ENCODE measurements around the gene PPID.
"Not testable (repeated sequence)": the region's sequence is repeated elsewhere in the genome, so short reads cannot be mapped to it uniquely, and the experiment has no call there.

Gene PPID

DNA sequence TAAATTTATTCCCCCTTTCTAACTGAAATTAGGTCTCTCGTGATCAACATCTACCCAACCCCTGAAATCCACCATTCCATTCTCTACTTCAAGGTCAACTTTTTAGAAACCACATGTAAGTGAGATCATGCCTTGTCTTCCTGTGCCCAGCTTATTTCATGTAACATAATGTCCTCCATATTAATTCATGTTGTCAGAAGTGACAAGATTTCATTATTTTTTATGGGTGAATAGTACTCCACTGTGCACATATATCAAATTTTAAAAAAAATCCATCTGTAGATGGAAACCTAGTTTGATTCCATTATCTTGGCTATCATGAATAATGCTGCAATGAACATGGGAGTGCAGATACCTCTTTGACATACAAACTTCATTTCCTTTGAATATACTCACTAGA is 1.5 kb downstream of the PPID start:
- Histone ChIP-seq H3K4me1 (ENCODE audit: low read depth, poor library complexity, severe bottlenecking) (peaks cover 17% of the 10 kb centered on the region), H3K4me3 (IDR thresholded peaks at IDR 0.05; ENCODE audit: insufficient read depth, low read depth, low read length) (no peak overlapping the region), H4K20me1 (ENCODE audit: insufficient read depth) (no peaks in the 10 kb centered on the region), H2AFZ (ENCODE audit: low read depth) (no peak overlapping the region), H3K79me2 (ENCODE audit: insufficient read depth, low read depth) (peaks cover 30% of the 10 kb centered on the region), H3K4me2 (peak overlapping the region; percentile 93), H3K27ac (no peak overlapping the region), H3K9ac (no peak overlapping the region), H3K36me3 (ENCODE audit: insufficient read depth) (no peaks in the 10 kb centered on the region; the same call in 1 of the 2 replicates), H3K27me3 (ENCODE audit: insufficient read depth, low read depth) (no peaks in the 10 kb centered on the region)
- TF ChIP-seq, protein P1, sequence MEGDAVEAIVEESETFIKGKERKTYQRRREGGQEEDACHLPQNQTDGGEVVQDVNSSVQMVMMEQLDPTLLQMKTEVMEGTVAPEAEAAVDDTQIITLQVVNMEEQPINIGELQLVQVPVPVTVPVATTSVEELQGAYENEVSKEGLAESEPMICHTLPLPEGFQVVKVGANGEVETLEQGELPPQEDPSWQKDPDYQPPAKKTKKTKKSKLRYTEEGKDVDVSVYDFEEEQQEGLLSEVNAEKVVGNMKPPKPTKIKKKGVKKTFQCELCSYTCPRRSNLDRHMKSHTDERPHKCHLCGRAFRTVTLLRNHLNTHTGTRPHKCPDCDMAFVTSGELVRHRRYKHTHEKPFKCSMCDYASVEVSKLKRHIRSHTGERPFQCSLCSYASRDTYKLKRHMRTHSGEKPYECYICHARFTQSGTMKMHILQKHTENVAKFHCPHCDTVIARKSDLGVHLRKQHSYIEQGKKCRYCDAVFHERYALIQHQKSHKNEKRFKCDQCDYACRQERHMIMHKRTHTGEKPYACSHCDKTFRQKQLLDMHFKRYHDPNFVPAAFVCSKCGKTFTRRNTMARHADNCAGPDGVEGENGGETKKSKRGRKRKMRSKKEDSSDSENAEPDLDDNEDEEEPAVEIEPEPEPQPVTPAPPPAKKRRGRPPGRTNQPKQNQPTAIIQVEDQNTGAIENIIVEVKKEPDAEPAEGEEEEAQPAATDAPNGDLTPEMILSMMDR (conservative IDR thresholded peaks at IDR 0.05; ENCODE audit: low read depth, low read length), result no peak

DNA sequence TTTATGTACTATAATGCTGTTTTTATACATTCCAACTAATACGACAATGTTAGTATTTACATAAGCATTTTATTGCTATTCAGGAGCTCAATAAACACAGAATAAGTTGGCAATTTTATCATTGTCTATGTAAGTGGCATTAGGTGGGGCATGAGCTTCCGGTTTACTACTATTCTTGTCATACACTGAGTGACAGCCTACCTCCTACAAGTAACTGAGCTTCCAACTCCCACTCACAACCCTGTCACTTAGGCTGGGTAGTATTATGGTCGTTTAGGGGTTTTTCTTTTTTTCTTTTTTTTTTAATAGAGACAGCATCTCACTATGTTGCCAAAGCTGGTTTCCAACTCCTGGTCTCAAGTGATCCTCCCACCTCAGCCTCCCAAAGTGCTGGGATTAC is 7.4 kb downstream of the PPID start:
- no peaks in the 10 kb centered on the region for H3K4me1 ChIP-seq (ENCODE audit: low read depth, poor library complexity, severe bottlenecking)
- H2AFZ ChIP-seq (ENCODE audit: low read depth), result no peak overlapping the region
- no peaks in the 10 kb centered on the region for H4K20me1 ChIP-seq (ENCODE audit: insufficient read depth)
- H3K27me3 ChIP-seq (ENCODE audit: insufficient read depth, low read depth), result no peaks in the 10 kb centered on the region
- H3K79me2 ChIP-seq (ENCODE audit: insufficient read depth, low read depth), result peaks cover 6% of the 10 kb centered on the region; the same call in 1 of the 2 replicates
- TF ChIP-seq, protein P1 (conservative IDR thresholded peaks at IDR 0.05; ENCODE audit: low read depth, low read length), result no peak
- no peak overlapping the region for H3K27ac ChIP-seq
- no peak overlapping the region for H3K9ac ChIP-seq
- H3K36me3 ChIP-seq (ENCODE audit: insufficient read depth), result peaks cover 5% of the 10 kb centered on the region
- no peak overlapping the region for H3K4me2 ChIP-seq
- no peak overlapping the region for H3K4me3 ChIP-seq (IDR thresholded peaks at IDR 0.05; ENCODE audit: insufficient read depth, low read depth, low read length)

DNA sequence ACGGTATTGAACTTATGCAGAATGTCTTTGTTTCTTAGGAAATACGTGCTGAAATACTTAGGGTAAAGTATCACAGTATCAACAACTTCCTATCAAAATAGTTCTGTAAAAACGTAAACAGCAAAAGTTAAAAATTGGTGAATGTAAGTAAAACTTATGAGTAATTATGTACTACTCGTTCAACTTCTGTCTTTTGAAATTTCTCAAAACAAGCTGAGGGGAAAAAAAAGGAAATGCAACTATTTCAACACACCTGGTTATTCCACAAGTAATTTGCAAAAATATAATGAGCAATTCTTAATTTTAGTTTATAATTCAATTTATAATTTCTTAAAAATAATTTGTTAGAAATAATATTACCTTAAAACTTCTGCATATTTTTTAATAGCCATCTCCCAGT is 8.3 kb downstream of the PPID start:
- TF ChIP-seq, protein P1 (conservative IDR thresholded peaks at IDR 0.05; ENCODE audit: low read depth, low read length), result no peak
- H3K36me3 ChIP-seq (ENCODE audit: insufficient read depth), result peaks cover 5% of the 10 kb centered on the region
- H3K4me1 ChIP-seq (ENCODE audit: low read depth, poor library complexity, severe bottlenecking), result no peaks in the 10 kb centered on the region
- H4K20me1 ChIP-seq (ENCODE audit: insufficient read depth), result no peaks in the 10 kb centered on the region
- no peaks in the 10 kb centered on the region for H3K27me3 ChIP-seq (ENCODE audit: insufficient read depth, low read depth)
- no peak overlapping the region for H3K27ac ChIP-seq
- H3K79me2 ChIP-seq (ENCODE audit: insufficient read depth, low read depth), result 0 out of 2 replicates have a peak, but pooled peaks cover 5% of the 10 kb centered on the region
- H3K9ac ChIP-seq, result no peak overlapping the region
- no peak overlapping the region for H3K4me2 ChIP-seq
- no peak overlapping the region for H3K4me3 ChIP-seq (IDR thresholded peaks at IDR 0.05; ENCODE audit: insufficient read depth, low read depth, low read length)
- H2AFZ ChIP-seq (ENCODE audit: low read depth), result no peak overlapping the region

DNA sequence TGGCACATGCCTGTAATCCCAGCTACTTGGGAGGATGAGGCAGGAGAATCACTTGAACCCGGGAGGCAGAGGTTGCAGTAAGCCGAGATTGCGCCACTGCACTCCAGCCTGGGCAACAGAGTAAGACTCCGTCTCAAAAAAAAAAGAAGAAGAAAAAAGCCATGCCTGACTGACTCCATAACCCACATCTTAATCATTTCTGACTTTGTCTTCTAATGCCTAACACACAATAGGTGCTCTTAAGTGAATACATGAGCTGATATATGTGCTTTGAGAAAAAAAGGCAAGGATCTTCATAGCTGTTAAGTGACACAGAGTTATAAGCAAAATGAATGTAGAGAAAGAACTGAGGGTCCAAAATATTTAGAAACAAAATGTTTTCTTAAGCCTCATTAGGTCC is 10.6 kb downstream of the PPID start:
- not testable (repeated sequence) for H2AFZ ChIP-seq (ENCODE audit: low read depth); H3K4me2 ChIP-seq; H4K20me1 ChIP-seq (ENCODE audit: insufficient read depth); H3K4me1 ChIP-seq (ENCODE audit: low read depth, poor library complexity, severe bottlenecking); H3K27me3 ChIP-seq (ENCODE audit: insufficient read depth, low read depth); H3K36me3 ChIP-seq (ENCODE audit: insufficient read depth); H3K79me2 ChIP-seq (ENCODE audit: insufficient read depth, low read depth); H3K9ac ChIP-seq; H3K27ac ChIP-seq; H3K4me3 ChIP-seq (IDR thresholded peaks at IDR 0.05; ENCODE audit: insufficient read depth, low read depth, low read length)

DNA sequence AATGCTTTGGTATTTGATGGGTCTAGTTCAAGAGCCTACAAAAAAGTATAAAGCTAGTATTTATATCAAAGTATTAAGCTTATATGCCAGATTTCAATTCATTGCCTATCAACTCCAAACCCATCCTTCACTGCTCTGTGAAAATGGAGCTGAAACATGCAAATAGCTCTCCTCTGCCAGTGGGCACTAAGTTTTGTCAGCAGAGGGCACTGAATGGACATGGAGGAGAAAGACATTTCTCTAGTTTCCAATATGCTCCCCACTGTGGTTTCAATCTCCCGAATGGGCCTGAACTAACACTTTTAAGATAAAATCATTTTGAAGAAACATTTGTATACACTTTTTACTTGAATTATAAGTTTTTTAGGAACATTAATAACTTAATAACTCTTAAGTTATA is 12.4 kb downstream of the PPID start:
- H3K36me3 ChIP-seq (ENCODE audit: insufficient read depth), result peaks cover 5% of the 10 kb centered on the region; the same call in 1 of the 2 replicates

More for the DNA sequence above, 12.4 kb downstream of the PPID start:
- Histone ChIP-seq H3K4me3 (IDR thresholded peaks at IDR 0.05; ENCODE audit: insufficient read depth, low read depth, low read length) (no peak overlapping the region), H3K27ac (no peak overlapping the region), H3K9ac (no peak overlapping the region), H2AFZ (ENCODE audit: low read depth) (no peak overlapping the region), H3K4me2 (no peak overlapping the region), H4K20me1 (ENCODE audit: insufficient read depth) (no peaks in the 10 kb centered on the region), H3K4me1 (ENCODE audit: low read depth, poor library complexity, severe bottlenecking) (no peaks in the 10 kb centered on the region), H3K27me3 (ENCODE audit: insufficient read depth, low read depth) (no peaks in the 10 kb centered on the region), H3K79me2 (ENCODE audit: insufficient read depth, low read depth) (no peaks in the 10 kb centered on the region)
- TF ChIP-seq, protein P1 (conservative IDR thresholded peaks at IDR 0.05; ENCODE audit: low read depth, low read length), result peak; percentile 24; the same call in 1 of the 2 replicates
